Astrocyte (in vitro differentiated cells and primary cell): ENCODE results near the gene ING1. TPM values are rescaled to one million over a fixed set of nuclear protein-coding genes. Genes with fewer than 3 reads are reported as not detected.
A peak's percentile ranks its signal among the peaks of the same experiment; 100 is the strongest.

ENCODE experiments used
- DNase-seq: peaks from one replicate; pipeline ENCODE4 v3.0.0-alpha.2; 2010; ENCODE audit warnings: low read depth
- FAIRE-seq: peaks from 2 replicates; lab custom pipeline; 2011; peaks lifted over from hg19 to GRCh38; lab: Jason Lieb, UNC
- H2AFZ ChIP-seq: 2 replicates; pipeline ENCODE4 v1.6.0; 2012; ENCODE audit warnings: low read depth, low read length, inconsistent platforms
- H3K27ac ChIP-seq: 2 replicates; pipeline ENCODE4 v1.5.1; 2011; ENCODE audit warnings: low read depth, low read length, inconsistent platforms
- H3K27me3 ChIP-seq: 2 replicates; pipeline ENCODE4 v1.6.0; 2011; ENCODE audit warnings: low read length, inconsistent platforms; ENCODE audit not compliant: insufficient read depth
- H3K36me3 ChIP-seq: 2 replicates; pipeline ENCODE4 v1.5.1; 2011; ENCODE audit warnings: low read length, inconsistent platforms; ENCODE audit not compliant: insufficient read depth
- H3K4me1 ChIP-seq: 2 replicates; pipeline ENCODE4 v1.5.1; 2011; ENCODE audit warnings: low read length, inconsistent platforms; ENCODE audit not compliant: insufficient read depth
- H3K4me2 ChIP-seq: 2 replicates; pipeline ENCODE4 v1.6.0; 2012; ENCODE audit warnings: low read length, inconsistent platforms
- H3K4me3 ChIP-seq: 2 replicates; pipeline ENCODE4 v1.5.1; 2011; ENCODE audit warnings: low read depth, mild to moderate bottlenecking, low read length, inconsistent platforms; ENCODE audit not compliant: insufficient read depth
- H3K79me2 ChIP-seq: 2 replicates; pipeline ENCODE4 v1.6.0; 2012; ENCODE audit warnings: mild to moderate bottlenecking, low read length, inconsistent platforms; ENCODE audit not compliant: insufficient read depth
- H3K9ac ChIP-seq: 2 replicates; pipeline ENCODE4 v1.6.0; 2012; ENCODE audit warnings: mild to moderate bottlenecking, low read length, inconsistent platforms
- H3K9me3 ChIP-seq: 2 replicates; pipeline ENCODE4 v1.5.1; 2012; ENCODE audit warnings: low read depth, mild to moderate bottlenecking, low read length, inconsistent platforms; ENCODE audit not compliant: insufficient read depth
- H4K20me1 ChIP-seq: 2 replicates; pipeline ENCODE4 v1.6.0; 2012; ENCODE audit warnings: low read length, inconsistent platforms; ENCODE audit not compliant: insufficient read depth
- H3K27ac Mint-ChIP-seq: one replicate; pipeline ENCODE4 v1.8.0; 2021; ENCODE audit warnings: mild to moderate bottlenecking, mixed read lengths; ENCODE audit not compliant: unreplicated experiment
- H3K27me3 Mint-ChIP-seq: one replicate; pipeline ENCODE4 v1.8.0; 2021; ENCODE audit warnings: low read depth, mixed read lengths; ENCODE audit not compliant: unreplicated experiment
- H3K36me3 Mint-ChIP-seq: one replicate; pipeline ENCODE4 v1.8.0; 2021; ENCODE audit warnings: low read depth, mixed read lengths; ENCODE audit not compliant: unreplicated experiment
- H3K4me1 Mint-ChIP-seq: one replicate; pipeline ENCODE4 v1.8.0; 2021; ENCODE audit warnings: low read depth, mixed read lengths; ENCODE audit not compliant: unreplicated experiment
- H3K4me3 Mint-ChIP-seq: one replicate; pipeline ENCODE4 v1.8.0; 2021; ENCODE audit warnings: mild to moderate bottlenecking, moderate library complexity, mixed read lengths; ENCODE audit not compliant: unreplicated experiment
- H3K9me3 Mint-ChIP-seq: one replicate; pipeline ENCODE4 v1.8.0; 2021; ENCODE audit warnings: mild to moderate bottlenecking, mixed read lengths; ENCODE audit not compliant: unreplicated experiment
- EZH2 ChIP-seq: IDR thresholded peaks from 2 replicates; pipeline ENCODE4 v1.6.1; 2012; ENCODE audit warnings: mild to moderate bottlenecking, low read length, inconsistent platforms; ENCODE audit not compliant: insufficient read depth
- total RNA-seq: library from RNA; stranded (reverse); gene quantifications from 2 replicates; pipeline ENCODE4 v1.2.1, GENCODE V29; 2021
- TF ChIP-seq, protein P1 (sequence below): IDR thresholded peaks from 2 replicates; pipeline ENCODE4 v1.5.1; 2011; ENCODE audit warnings: low read depth, mild to moderate bottlenecking, inconsistent platforms, low read length, moderate library complexity; ENCODE audit not compliant: insufficient read depth

Gene ING1
- total RNA-seq, 1 donor from 2014 or later: 11.8 TPM

DNA sequence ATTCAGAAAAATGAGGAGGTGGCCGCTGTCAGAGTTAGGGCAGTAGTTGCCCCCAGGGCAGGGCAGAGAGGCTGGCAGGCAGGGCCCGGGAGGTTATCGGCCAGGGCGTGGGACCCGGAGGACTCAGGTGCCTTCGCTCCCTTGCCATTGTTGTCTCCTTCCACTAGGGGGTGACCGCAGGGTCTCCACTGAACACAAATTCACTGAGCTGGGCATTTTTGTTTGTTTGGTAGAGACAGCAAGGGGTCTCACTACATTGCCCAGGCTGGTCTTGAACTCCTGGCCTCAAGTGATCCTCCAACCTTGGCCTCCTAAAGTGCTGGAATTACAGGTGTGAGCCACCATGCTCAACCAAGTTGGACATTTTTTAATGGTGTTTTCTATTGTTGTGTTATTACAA, 32.6 kb upstream of the ING1 start:
- Mint-ChIP-seq H3K27me3 (no peaks in the 10 kb centered on the region), H3K4me3 (no peak overlapping the region), H3K27ac (no peak overlapping the region), H3K36me3 (peaks cover 24% of the 10 kb centered on the region), H3K4me1 (peaks cover 10% of the 10 kb centered on the region), H3K9me3 (peaks cover 3% of the 10 kb centered on the region)
- Histone ChIP-seq H3K79me2 (no peaks in the 10 kb centered on the region), H3K27me3 (no peaks in the 10 kb centered on the region), H2AFZ (no peak overlapping the region), H3K36me3 (peaks cover 9% of the 10 kb centered on the region), H3K9ac (no peak overlapping the region), H3K4me1 (peaks cover 3% of the 10 kb centered on the region), H3K27ac (no peak overlapping the region), H4K20me1 (peaks cover 16% of the 10 kb centered on the region), H3K4me3 (no peak overlapping the region), H3K4me2 (no peak overlapping the region), H3K9me3 (no peaks in the 10 kb centered on the region)
- FAIRE-seq (no peak), DNase-seq (no peak)
- no peak for TF ChIP-seq EZH2
- TF ChIP-seq, protein P1, sequence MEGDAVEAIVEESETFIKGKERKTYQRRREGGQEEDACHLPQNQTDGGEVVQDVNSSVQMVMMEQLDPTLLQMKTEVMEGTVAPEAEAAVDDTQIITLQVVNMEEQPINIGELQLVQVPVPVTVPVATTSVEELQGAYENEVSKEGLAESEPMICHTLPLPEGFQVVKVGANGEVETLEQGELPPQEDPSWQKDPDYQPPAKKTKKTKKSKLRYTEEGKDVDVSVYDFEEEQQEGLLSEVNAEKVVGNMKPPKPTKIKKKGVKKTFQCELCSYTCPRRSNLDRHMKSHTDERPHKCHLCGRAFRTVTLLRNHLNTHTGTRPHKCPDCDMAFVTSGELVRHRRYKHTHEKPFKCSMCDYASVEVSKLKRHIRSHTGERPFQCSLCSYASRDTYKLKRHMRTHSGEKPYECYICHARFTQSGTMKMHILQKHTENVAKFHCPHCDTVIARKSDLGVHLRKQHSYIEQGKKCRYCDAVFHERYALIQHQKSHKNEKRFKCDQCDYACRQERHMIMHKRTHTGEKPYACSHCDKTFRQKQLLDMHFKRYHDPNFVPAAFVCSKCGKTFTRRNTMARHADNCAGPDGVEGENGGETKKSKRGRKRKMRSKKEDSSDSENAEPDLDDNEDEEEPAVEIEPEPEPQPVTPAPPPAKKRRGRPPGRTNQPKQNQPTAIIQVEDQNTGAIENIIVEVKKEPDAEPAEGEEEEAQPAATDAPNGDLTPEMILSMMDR: peak; percentile 43

- H3K27me3 ChIP-seq: no peaks in the 10 kb centered on the region
- no peaks in the 10 kb centered on the region for H3K9me3 ChIP-seq
- no peaks in the 10 kb centered on the region for H3K79me2 ChIP-seq
- peaks cover 16% of the 10 kb centered on the region for H4K20me1 ChIP-seq
- H3K27ac ChIP-seq: no peak overlapping the region
- no peak overlapping the region for H3K9ac ChIP-seq
- H2AFZ ChIP-seq: no peak overlapping the region
- DNase-seq: no peak
- no peaks in the 10 kb centered on the region for H3K27me3 Mint-ChIP-seq
- H3K4me3 Mint-ChIP-seq: no peak overlapping the region
- no peak overlapping the region for H3K4me3 ChIP-seq
- peaks cover 3% of the 10 kb centered on the region for H3K4me1 ChIP-seq
- H3K4me1 Mint-ChIP-seq: peaks cover 10% of the 10 kb centered on the region
- no peak for FAIRE-seq
- peaks cover 10% of the 10 kb centered on the region for H3K36me3 ChIP-seq
- H3K36me3 Mint-ChIP-seq: peaks cover 22% of the 10 kb centered on the region
- peaks cover 3% of the 10 kb centered on the region for H3K9me3 Mint-ChIP-seq
- H3K27ac Mint-ChIP-seq: no peak overlapping the region
- no peak overlapping the region for H3K4me2 ChIP-seq
- no peak for TF ChIP-seq EZH2
- TF ChIP-seq, protein P1: no peak
These were observed 31.5 kb upstream of the ING1 start for GRCh38 chr13:110681868-110682550.

GRCh38 chr13:110682746-110683145, 30.8 kb upstream of the ING1 start:
- Histone ChIP-seq H3K4me2 (no peak overlapping the region), H3K4me1 (peaks cover 3% of the 10 kb centered on the region), H3K36me3 (peaks cover 12% of the 10 kb centered on the region), H3K9me3 (no peaks in the 10 kb centered on the region), H3K27me3 (no peaks in the 10 kb centered on the region), H4K20me1 (peaks cover 15% of the 10 kb centered on the region), H3K79me2 (no peaks in the 10 kb centered on the region), H2AFZ (no peak overlapping the region), H3K4me3 (no peak overlapping the region), H3K9ac (no peak overlapping the region), H3K27ac (no peak overlapping the region)
- FAIRE-seq: no peak
- no peaks in the 10 kb centered on the region for H3K27me3 Mint-ChIP-seq
- DNase-seq: no peak
- TF ChIP-seq EZH2: no peak
- TF ChIP-seq, protein P1: no peak
- no peak overlapping the region for H3K4me3 Mint-ChIP-seq
- H3K4me1 Mint-ChIP-seq: peaks cover 10% of the 10 kb centered on the region
- no peak overlapping the region for H3K27ac Mint-ChIP-seq
- peaks cover 23% of the 10 kb centered on the region for H3K36me3 Mint-ChIP-seq
- peaks cover 3% of the 10 kb centered on the region for H3K9me3 Mint-ChIP-seq
